ENCODE data around the gene POLR3C.
"Not testable (repeated sequence)": the region's sequence is repeated elsewhere in the genome, so short reads cannot be mapped to it uniquely, and the experiment has no call there.

The POLR3C gene

GRCh38 chr1:145824499-145824842, 471 bp downstream of the POLR3C start:
- H3K4me3 ChIP-seq (ENCODE audit: low read depth, low read length): peak overlapping the region; percentile 95
- TF ChIP-seq CTCF (IDR thresholded peaks at IDR 0.05; ENCODE audit: insufficient read depth, low read depth, low read length, missing control alignments): no peak
- DNase-seq (ENCODE audit: low read depth): no peak

- TF ChIP-seq CTCF (IDR thresholded peaks at IDR 0.05; ENCODE audit: insufficient read depth, low read depth, low read length, missing control alignments): no peak
- H3K4me3 ChIP-seq (ENCODE audit: low read depth, low read length): no peak overlapping the region
- no peak for DNase-seq (ENCODE audit: low read depth)
Measured at GRCh38 chr1:145826030-145826429, 2.0 kb downstream of the POLR3C start.

- H3K4me3 ChIP-seq (ENCODE audit: low read depth, low read length): no peak overlapping the region
- no peak for DNase-seq (ENCODE audit: low read depth)
- TF ChIP-seq CTCF (IDR thresholded peaks at IDR 0.05; ENCODE audit: insufficient read depth, low read depth, low read length, missing control alignments): no peak
Measured at GRCh38 chr1:145827966-145828365, 4.0 kb downstream of the POLR3C start.

GRCh38 chr1:145828367-145829026, 4.5 kb downstream of the POLR3C start:
- TF ChIP-seq CTCF (IDR thresholded peaks at IDR 0.05; ENCODE audit: insufficient read depth, low read depth, low read length, missing control alignments): no peak
- DNase-seq (ENCODE audit: low read depth): peak; percentile 38
- no peak overlapping the region for H3K4me3 ChIP-seq (ENCODE audit: low read depth, low read length)

- not testable (repeated sequence) for DNase-seq (ENCODE audit: low read depth); H3K4me3 ChIP-seq (ENCODE audit: low read depth, low read length)
Measured at GRCh38 chr1:145830810-145831209, 6.8 kb downstream of the POLR3C start.

GRCh38 chr1:145837656-145838055, 13.7 kb downstream of the POLR3C start:
- DNase-seq (ENCODE audit: low read depth): no peak
- H3K4me3 ChIP-seq (ENCODE audit: low read depth, low read length): no peak overlapping the region
- TF ChIP-seq CTCF (IDR thresholded peaks at IDR 0.05; ENCODE audit: insufficient read depth, low read depth, low read length, missing control alignments): no peak

- no peak for TF ChIP-seq CTCF (IDR thresholded peaks at IDR 0.05; ENCODE audit: insufficient read depth, low read depth, low read length, missing control alignments)
- DNase-seq (ENCODE audit: low read depth): no peak
- no peak overlapping the region for H3K4me3 ChIP-seq (ENCODE audit: low read depth, low read length)
Measured at GRCh38 chr1:145843031-145843430, 19.0 kb downstream of the POLR3C start.
